HG03060 (cell line): ENCODE results near the gene CTNNBIP1.

Experiments used
- ATAC-seq: cut with Tn5 transposase; IDR thresholded peaks from one replicate; pipeline ENCODE4 v1.9.1; 2021; ENCODE audit warnings: low read depth, moderate number of reproducible peaks; ENCODE audit not compliant: unreplicated experiment

The CTNNBIP1 gene

DNA sequence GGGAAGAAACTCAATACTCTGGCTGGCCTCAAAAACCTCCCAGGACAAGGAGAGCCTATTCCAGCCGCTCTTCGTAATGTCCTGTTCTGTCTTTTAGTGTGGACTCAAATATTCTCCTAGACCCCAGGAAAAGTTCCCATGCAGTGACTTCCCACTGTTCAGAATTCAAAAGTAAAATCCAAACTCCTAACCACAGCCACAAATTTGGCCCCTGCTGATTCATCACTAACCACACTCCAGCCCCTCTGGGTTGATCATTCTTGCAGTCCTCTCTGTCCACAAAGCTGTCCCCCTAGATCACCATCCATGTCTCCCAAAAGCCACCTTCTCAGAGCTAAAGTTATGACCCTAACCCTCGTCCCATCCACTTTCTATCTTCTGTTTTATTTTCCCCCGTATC, 5.1 kb downstream of the CTNNBIP1 start:
- ATAC-seq, result no peak

DNA sequence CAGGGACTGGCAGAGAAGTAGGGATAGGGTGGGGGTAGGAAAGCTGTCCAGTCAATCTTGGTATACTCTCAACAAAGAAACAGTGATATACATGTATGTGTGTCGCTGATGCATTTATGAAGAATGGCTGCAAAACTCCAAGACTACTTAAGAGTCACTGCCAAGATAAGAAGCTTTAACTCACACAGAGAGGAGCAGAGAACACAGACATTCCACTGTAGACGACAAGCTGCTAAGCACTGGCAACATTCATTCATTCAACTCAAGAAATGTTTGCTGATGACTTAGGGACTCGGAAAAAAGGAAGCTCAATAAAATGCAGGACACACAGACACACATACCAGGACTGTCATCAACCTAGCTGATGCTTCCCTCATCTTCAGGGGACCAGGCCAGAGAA, 5.5 kb downstream of the CTNNBIP1 start:
- ATAC-seq, result no peak

DNA sequence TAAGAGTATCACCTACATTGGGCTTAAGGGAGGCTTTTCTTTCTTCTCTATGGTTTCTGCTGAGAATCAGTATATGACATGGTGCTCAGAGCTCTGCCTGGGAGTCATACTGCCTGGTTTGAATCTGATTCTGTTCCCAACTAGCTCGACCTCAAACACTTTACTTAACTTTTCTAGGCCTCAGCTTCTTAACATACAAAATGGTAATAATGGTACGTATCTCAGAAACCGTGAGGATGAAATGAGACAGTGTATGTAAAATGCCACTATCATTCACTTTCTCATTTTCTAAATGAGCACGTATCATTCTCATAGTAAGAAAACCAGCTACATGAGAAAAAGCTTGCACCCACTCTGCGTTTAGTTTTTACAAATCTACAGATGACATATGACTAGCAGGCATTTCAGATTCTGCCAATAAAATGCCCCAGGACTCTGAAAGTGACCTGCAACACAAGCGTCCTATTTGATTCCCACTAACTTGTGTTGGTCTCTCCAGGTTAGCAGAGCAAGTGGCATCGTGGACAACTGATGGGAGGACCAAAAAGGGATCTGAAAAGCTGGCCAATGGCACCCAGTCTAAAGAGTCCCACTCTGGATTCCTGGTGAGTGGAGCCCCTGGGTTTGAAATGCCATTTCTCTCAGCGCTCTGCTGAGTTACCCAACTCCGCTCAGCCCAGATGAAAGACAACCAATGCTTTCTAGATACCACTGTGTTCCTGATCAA, 6.1 kb downstream of the CTNNBIP1 start:
- ATAC-seq, result no peak

DNA sequence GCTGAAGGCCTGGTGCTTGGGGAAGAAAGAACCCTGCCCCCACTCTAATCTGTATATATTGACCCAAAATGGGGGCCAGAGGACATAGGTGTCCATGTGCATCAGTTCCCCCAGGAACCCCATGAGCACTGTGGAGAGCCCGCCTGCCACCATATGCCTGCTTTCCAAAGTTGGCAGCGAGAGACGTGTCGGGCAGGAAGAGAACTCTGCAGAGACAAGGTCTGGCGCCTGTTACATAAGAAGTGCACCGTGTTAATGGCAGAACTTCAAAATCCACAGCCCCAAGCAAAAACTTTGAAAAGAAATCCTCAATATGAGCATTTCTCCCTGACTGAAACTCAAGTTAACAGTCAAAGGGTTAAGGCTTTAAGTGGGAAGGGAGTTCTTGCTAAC, 8.0 kb downstream of the CTNNBIP1 start:
- no peak for ATAC-seq

DNA sequence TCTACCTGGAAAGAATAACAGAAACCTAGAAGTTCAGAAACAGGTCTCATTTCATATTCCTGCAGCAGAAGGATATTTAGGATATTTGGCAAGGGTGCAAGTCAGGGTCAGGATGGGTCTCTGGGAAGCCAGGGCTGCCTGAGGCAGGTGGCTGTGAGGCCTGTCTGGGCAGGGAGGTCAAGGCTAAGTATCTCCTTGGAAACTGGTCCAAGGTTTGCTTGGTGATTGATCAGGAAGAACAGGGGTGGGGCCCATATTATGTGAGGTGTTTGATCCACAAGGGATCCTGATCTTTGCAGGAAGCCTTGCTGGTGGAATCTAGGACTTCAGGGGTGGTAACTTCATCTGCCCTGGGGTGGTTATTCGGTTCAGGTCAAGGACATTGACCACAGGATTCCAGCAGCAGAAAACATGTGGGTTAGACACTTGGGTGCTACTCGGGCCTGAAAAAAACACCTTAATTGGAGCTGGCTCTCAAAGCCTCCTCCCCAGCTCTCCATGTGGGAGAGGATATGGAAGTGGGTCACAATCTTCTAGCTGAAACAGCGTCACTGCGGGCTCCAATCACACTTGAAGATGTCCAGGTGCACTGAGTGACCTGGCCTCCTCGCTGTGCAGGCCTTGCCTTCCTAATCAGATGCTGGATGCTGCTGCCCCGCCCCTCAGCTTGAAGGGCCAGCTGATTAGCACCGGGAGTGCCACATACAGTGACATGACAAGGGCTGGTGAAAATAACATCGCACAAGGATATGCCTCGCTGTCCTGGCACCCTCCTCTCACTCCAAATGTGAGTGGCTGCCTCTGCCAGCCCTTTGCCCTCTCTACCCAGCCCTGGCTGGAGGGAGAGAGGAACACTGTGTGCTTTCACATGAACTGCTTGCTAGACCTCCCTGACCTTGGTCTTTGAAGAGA, 8.7 kb downstream of the CTNNBIP1 start:
- no peak for ATAC-seq

DNA sequence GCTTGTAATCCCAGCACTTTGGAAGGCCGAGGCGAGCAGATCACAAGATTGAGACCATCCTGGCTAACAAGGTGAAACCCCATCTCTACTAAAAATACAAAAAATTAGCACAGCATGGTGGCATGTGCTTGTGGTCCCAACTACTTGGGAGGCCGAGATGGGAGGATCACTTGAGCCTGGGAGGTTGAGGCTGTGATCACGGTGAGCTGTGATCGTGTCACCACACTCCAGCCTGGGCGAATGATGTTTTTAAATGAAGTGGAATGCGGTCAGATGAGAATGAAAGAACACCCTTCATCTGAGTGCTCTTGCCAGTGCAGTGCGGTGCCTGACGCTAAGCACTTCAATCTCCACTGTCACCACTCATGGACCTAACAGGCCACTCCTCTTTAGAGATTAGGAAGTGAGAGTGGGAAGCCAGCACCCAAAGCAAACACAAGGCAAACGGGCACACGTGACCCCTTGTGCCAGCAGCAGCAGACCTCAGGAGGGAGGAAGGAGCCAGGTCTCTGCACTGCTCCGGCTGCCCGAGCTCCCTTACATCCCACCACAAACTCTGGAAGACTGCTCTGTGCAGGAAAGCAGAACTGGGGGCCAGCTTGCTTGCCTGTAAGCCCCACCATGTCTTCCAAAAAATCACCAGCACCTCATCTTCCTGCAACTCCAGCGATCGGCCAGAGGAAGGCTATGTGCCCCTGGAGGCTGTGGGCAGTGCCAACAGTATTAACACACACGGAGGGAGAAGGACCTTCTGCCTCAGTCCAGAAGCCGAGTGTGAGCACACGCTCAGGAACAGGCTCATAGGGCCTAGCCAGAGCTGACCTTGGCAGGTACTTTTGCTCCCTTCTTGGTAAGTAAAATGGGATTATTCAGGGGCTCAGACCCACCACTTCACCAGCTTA, 9.7 kb downstream of the CTNNBIP1 start:
- ATAC-seq, result no peak

DNA sequence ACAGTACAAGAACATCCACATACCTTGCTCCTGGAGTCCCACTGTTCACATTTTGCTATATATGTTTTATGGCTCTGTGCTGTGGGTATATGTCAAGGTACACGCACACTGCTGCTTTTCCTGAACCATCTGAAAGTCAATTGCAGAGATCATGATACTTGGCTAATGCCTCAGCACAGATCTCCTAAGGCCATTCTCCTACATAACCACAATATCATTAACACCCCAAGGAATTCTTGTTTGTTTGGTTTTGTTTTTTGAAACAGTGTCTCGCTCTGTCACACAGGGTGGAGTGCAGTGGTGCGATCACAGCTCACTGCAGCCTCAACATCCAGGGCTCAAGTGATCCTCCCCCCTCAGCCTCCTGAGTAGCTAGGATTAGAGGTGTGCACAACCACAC, 16.0 kb downstream of the CTNNBIP1 start:
- no peak for ATAC-seq

DNA sequence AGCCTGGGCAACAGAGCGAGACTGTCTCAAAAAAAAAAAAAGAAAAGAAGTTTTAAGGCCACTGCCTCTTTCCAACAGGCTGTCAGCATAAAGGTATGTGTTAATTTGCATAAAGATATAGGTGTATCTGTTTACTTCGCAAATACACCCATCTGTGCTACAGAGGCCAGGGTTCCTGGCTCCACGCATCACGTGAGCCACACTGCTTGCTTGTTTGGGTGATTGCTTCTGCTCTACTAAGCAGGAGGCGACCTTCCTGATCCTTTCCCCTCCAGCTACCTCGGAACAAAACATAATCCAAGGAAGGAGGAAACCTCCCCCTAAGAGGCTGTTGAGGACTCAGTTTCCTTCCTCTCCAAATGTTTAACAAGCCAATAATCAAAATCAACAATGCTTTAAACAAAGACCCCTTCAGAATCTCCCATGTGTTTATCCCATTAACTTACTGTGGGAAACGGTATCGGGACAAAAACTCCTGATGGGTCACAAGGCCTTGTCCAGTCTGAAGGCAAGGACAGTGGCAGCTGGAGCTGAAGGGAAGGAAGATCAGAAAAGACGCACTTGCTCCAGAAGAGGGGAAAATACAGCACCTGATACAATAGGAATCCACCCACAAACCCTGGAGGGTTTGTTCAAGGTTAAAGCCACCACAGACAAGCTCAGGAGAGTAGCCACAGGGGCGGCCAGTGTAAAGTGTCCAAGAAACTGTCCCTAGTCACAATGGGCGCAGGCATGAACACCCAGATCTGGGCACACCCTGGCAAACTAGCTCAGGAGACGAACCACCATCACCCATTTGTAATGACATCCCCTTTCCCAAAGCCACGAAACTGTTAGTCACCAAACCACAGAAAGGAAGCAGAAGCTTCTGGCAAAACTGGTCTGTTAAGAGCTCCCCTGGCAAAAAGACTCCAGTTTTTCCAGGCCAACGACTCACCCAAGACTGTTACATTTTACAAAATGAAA, 17.2 kb downstream of the CTNNBIP1 start:
- ATAC-seq, result no peak

DNA sequence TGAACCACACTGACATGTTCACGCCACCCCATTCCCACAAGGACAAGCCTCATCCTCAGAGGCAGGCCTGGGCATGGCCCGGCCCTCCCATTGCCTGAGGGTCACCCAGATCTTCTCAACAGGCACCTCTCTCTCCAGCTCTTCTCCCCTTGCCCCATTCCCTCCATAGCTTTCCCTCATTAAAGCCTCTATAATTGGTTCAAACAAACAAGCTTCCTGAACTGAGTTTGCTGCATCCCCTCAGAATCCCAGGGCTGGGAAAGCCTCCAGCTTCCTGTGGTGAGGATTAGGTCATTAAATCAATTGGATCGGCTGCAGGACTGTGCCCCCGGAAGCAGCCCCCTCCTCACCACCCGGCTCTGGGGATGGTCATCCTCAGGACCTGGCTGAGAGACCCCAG, 18.9 kb downstream of the CTNNBIP1 start:
- no peak for ATAC-seq

DNA sequence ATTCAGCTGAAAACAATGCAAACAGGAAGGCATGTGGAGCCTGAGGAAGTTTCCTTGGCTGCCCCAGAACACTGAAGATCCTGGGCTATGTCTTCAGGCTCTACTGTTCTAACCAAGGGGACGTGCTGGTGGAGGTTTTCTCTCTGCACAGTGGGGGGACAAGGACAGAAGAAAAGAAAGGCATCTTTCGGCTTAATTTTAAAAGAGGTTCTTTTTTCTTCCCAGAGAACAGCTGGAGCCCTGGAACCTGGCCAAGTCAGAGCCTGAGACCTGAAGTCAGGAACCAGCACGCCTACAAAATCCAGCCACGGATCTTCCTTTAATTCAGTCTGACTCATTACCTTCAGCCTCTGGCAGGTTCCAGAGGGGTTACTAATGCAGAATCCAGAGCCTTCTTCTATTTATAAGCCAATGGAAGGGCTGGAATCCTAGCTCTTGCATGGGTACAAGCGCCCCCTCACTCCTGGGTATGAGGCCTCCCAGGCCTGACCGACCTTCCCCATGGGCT, 19.8 kb downstream of the CTNNBIP1 start:
- ATAC-seq, result no peak

DNA sequence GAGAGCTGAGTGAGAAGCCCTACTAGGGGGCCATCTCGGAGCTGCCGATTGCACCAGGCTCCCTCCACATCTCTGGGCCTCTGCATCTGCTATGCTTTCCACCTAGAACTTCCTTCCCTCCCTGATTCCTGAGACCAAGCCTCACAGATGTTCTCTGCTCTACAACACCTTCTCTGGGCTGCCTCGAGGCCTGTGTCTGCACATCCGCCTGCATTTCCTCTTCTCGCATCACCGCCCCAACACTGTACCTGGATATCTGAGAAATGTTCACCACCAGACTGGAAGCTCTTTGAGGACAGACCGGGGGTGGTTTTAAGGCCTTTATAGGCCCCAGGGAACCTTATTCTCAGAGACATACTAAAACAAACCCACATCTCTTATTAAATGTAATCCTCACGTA, 20.7 kb downstream of the CTNNBIP1 start:
- no peak for ATAC-seq

DNA sequence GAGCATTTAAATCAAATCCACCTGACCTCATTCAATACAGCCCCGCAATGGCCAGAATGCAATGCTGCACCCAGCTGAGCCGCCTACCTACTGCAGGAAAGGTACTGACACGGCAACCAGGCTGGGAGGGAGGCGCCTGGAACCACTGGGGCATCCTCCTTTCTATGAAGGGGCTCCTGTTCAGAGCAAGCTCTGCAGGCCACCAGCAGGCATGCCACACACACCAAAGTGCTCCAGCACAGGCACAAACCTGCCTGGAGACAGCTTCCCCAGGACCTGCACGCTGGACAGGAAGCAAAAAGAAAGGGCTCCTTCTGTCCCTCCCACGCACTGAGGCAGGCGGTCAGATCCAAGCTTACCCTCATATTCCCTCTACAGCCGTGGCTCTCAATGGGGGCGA, 21.2 kb downstream of the CTNNBIP1 start:
- no peak for ATAC-seq

DNA sequence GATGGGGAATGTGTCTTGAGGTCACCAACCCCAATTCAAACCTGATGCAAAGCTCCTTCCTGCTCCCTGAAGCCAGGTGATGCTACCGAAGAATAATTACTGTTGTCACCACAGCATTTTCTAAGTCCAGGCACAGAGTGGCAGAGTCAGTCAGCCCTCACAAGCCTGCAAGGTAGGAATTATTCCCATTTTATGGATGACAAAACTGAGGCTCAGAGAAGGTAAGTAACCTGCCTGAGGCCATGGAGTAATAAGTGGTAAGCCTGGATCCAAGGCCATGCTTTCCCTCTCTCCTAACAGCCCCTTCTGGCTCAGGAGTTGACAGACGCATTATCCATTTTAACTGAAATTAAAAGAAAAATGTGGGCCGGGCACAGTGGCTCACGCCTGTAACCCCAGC, 23.0 kb downstream of the CTNNBIP1 start:
- ATAC-seq, result no peak

DNA sequence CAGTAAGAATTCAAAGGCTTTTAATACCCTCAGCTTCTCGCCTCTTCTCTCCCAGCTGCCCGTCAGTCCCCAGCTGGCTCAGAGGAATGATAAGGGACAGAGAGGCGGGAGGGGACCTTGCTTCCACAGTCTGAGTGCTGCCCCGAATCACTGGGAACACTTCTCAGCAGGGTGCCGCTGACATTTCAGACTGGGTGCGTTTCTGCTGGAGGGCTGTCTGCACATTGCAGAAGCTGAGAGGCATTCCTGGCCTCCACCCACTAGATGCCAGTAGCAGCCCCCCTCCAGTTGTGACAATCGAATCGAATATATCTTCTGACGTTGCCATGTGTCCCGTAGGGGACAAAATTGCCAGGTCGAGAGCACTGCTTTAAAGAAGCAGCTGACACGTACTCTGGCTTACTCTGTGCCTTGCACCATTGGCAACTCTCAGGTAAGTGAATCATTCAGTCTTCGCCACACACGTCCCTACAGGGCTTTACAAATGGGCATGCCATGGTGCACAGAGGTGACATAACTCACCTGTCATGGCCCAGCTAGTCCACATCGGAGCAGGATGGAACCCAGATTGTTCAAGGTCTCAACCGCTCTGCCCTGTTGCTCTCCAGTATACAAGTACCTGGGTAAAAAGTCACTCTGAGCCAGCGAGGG, 23.9 kb downstream of the CTNNBIP1 start:
- no peak for ATAC-seq

DNA sequence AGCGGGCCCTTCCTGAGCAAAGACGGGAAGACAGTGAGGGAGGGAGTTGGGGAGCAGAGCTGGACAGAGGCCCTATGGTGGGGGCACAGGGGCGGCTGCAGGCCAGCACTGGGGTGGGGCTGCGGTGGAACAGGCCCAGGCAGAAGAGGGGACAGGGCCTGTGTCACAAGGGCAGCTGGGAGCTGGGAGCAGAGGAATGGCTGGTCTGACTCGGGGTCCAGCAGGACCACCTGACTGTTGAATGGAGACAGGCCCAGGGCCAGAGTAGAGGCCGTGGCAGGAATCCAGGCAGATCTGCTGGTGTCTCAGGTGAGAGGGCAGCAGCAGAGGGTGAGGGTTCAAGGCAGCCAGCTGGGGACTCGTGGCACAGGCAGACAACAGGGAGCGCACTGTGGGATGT, 25.3 kb downstream of the CTNNBIP1 start:
- no peak for ATAC-seq

DNA sequence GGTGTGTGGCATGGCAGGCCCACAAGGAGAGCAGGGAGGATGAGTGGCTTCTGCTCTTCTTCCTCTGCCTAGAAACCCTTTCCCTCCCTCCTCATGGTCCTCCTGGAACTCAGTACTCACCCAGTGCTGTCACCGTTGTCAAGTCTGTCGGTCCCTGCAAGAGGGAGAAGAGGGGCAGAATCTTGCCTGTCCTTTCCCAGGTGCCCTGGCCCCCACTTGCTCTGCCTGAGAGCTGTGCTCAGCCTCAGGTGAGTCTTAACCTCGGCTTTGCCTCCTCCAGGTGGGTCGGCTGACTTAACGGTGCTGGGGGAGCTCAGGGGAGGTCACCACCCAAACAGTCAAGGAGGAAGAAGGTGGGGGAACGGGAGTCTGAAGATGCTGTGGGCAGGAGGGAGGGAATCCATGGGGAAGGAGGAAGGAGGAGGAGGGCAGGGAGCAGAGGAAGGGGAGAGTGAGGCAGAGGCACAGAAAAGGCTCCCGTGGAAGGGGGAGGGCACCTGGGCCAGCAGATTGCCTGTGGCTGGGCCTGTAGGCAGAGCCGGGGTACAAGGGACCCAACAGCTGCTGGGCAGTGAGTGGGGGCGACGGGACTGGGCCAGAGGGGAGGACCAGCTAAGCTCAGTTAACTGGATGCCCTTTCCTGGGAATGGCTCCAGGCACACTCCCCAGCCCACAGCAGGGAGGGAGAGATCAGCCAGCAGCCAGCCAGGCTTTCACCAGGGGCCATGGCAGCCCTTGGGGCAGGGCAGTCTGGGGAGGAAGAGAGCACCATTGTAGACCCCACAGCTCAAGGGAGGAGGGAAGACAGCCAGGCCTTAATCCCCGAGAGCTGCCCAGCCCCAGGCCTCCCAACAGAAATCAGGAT, 26.3 kb downstream of the CTNNBIP1 start:
- no peak for ATAC-seq

DNA sequence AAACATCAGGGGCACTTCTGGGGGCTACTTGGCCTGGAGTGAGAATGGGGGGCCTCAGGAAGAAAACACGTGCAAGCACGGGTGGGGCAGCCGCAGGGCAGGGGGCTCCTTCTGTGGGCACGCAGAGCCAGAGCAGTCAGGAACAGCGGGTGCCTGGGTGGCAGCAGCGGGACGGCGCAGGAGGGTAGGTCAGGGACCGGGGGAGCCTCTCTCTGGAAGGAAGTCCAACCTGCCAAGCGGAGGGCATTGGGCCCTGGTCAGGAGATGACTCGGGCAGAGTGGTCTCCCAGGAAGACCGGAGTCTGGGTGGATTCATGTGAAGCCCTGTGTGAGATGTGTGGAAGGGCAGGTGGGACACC, 27.1 kb downstream of the CTNNBIP1 start:
- no peak for ATAC-seq

DNA sequence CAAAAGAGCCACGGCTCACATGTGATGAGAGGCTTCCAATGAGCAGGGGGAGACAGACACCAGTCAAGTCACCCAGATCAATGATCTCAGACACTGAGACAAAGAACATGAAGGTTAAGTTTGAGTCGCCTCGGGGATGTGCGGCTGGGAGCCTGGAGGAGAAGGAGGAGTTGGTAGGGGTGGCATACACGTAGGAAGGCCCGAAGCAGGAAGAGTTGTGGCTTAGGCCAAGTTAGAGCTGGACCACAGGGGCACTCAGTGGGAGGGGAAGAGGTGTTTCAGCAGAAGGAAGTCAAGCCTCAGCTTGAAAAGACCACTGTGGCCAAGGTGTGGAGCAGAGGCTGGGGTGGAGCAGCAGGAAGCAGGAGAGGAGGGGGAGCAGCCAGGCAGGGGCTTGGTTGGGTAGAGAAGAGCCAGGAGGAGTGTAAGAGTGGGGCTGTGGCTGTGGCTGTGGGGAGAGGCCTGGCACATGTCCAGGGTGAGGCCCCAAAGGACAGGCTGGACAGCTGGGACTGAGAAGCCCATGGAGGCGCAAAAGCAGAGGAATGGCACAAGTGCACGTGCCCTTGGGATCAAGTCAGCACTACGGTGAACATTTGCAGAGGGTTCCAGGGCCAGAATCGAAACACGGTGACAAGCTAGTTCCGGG, 27.6 kb downstream of the CTNNBIP1 start:
- no peak for ATAC-seq
